GM18870 (cell line): ENCODE results near the gene CACNA2D2.

Source experiments
- ATAC-seq: cut with Tn5 transposase; IDR thresholded peaks from one replicate; pipeline ENCODE4 v1.9.1; 2021; ENCODE audit warnings: moderate library complexity; ENCODE audit not compliant: unreplicated experiment

The CACNA2D2 gene

DNA sequence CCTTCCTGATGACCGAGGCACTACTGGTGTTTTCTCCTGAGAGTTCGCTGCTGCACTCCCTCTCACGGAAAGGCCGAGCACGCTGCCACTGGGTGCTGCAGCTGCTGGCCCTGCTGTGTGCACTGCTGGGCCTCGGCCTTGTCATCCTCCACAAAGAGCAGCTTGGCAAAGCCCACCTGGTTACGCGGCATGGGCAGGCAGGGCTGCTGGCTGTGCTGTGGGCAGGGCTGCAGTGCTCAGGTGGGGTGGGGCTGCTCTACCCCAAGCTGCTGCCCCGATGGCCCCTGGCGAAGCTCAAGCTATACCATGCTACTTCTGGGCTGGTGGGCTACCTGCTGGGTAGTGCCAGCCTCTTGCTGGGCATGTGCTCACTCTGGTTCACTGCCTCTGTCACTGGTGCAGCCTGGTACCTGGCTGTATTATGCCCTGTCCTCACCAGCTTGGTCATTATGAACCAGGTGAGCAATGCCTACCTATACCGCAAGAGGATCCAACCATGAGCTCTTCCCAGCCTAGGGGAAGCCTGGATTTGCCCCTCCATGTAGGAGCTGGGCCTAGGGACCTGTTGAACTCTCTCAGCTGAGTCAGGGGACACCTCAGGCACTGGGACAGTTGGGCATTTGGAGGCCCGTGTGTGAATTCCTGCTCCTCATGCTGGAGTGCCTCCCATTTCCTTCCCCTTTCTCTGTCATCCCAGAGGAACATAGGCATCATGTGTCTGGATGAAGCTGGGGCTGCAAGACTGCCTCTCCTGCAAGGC, 150.0 kb downstream of the CACNA2D2 start:
- ATAC-seq = no peak

- no peak for ATAC-seq
Measured at GRCh38 chr3:50352781-50353180, 150.7 kb downstream of the CACNA2D2 start.

DNA sequence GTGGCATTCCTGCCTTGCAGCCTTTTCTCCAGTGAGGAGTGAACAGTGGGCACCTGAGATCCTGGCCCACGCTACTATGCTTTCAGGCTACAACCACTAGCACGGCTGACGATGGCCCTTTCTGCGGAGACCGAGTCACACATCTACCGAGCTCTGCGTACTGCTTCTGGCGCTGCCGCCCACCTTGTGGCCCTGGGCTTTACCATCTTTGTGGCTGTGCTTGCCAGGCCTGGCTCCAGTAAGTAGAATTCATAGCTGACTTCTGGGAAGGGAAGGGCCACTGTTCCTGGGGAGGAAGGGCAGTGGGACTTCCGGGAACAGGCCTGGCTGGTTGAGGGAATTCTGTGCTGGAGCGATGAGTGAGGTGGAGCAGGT, 152.1 kb downstream of the CACNA2D2 start:
- no peak for ATAC-seq

- peak; percentile 75 for ATAC-seq
Measured at GRCh38 chr3:50350527-50351322, 152.7 kb downstream of the CACNA2D2 start, which contains the start of the genes CYB561D2 and NPRL2. Gene CYB561D2, plus strand, starts transcription at chr3:50350862. Its CDS starts 572 bp downstream, at chr3:50351434. Gene NPRL2, minus strand, starts transcription at chr3:50350775. Its CDS starts 123 bp downstream, at chr3:50350652.

DNA sequence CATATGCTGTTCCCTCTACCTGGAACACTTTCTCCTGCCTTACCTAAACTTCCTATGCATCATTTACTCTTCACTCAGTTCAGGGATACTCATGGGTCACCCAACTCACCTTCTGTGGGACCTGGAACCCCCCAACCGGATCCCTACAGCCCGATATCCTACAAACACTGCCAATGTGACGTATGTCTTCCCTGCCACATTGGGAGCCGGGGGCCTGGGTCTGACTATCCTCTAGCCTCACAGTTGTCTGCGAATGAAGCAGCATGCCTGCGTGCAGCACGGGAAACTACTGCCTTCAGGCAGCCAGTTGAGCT, 153.3 kb downstream of the CACNA2D2 start:
- no peak for ATAC-seq

DNA sequence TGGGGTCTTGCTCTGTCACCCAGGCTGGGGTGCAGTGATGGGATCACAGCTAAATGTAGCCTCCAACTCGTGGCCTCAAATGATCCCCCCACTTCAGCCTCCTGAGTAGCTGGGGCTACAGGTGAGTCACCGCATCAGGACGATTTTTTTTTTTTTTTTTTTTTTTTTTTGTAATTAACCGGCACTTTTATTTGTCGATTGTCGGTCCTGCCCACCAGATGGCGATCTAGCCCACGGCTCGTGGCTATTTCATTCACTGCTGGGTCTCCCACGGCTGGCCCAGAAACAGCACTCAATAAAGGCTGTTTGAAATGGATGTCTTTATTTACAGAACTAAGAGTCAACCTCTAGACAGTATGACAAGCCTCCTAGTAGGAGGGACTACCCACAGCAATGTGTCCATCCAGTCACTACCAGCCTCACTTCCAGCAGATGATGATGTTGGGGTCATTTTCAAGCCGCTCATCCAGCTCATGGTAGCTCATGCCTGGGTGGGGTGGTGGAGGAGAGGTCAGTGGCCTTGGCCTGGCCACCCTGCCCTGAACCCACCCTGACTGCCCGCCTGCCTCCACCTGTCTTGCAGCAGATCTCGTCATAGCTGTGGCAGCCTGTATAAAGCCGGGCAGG, 156.1 kb downstream of the CACNA2D2 start:
- no peak for ATAC-seq

DNA sequence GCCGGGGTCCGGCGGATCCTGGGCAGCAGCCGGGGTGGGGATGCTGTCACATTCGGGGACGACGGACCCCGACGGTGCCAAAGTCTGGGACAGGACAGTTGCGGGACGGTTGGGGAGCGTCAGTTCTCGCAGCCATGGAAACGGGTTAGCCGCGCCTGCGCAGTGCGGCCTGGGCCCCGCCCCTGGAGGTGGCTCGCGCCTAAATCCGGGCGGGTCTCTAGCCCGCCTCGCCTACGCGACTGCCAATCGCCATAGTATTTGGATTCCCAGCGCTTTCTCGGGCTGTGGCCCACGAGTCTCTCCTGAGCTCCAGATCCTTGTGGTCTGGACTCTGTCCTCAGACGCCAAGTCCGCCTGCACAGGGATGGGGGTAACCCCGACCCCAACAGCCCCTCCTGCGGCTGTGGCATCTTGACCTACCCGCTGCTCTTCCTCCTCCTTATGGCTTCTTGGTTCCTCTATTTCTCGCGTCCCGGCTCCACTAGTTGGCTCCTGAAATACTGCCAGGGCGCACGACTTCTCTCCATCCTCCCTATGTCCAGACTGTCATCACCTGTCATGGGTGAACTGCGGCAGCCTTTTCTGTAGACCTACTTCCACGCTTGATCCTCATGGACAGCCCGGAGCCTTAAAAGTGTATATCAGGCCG, 157.7 kb downstream of the CACNA2D2 start, which contains the start of gene ZMYND10:
Gene ZMYND10 (minus strand): TSS at position 147 of the 649 bp plus-strand sequence. CDS start 153 bp downstream, outside the sequence.
- ATAC-seq = no peak

DNA sequence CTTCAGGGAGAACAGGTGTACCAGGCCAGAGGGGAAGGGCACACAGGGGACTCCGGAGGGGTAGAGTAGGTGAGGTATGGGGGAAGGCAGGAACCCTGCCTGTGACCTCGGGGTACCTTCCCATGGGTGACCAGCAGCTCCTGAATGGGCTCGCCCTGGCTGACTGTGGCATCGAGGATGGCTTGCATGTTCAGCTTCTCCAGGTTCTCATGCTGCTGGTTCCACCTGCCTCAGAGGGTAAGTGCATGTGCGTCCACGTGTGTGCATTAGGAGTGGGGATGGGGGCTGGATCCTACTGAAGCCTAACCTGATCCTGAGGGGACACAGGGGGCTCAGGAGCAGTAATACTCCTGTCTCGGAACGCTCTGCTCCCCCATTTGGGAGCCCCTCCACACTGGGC, 158.4 kb downstream of the CACNA2D2 start:
- ATAC-seq = no peak

- ATAC-seq = no peak
Measured at GRCh38 chr3:50342813-50343633, 160.4 kb downstream of the CACNA2D2 start.

DNA sequence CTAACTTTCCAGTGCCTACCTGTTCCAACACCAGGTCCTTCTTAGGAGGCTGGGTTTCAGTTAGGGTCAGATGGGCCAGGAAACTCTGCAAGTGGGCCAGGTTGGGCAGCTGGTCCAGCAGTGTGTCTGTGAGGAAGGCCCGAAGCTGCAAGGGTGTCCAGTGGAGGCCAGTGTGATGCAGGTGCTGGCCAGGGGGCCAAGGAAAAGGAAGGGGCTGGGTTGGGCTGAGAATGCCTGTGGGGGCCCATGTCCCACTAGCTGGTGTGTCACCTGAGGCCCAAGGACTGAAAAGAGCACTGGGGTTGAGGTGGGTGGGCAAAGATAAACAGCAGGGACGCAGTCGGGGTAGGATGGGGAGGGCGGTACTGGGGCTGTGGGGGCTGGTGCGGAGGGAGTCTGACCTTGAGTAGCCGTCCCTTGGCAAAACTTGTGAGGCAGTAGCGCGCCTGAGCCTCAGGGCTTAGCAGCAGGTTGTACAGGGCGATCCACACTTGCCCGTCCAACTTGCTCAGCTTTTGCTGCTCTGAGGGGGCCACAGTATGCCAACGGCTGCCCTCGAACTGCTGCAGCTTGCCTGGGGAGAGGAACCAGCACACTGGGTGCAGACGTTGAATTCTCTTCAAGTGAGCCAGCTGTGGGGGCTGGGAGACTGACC, 161.3 kb downstream of the CACNA2D2 start:
- no peak for ATAC-seq

GRCh38 chr3:50341537-50341936, 161.9 kb downstream of the CACNA2D2 start:
- no peak for ATAC-seq

- no peak for ATAC-seq
Measured at GRCh38 chr3:50340448-50341329, 162.7 kb downstream of the CACNA2D2 start, which contains the start of gene RASSF1. Gene RASSF1, minus strand, starts transcription at chr3:50340836. Its CDS starts 31 bp downstream, at chr3:50340805.

DNA sequence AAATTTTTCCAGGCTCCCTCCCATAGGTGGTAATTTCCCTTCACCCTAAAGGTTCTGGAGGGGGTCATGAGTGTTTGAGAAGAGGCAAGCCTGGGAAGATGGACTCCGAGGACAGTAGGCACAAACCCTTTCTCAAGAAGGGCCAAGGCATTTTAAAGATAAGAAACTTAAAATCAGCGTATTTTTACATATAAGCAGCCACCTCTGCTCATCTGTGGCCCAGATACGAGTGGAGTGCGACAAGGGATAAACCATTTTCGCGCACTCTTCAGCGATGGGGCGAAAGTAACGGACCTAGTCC, 163.3 kb downstream of the CACNA2D2 start:
- no peak for ATAC-seq

GRCh38 chr3:50339485-50340146, 163.8 kb downstream of the CACNA2D2 start:
- ATAC-seq = no peak

DNA sequence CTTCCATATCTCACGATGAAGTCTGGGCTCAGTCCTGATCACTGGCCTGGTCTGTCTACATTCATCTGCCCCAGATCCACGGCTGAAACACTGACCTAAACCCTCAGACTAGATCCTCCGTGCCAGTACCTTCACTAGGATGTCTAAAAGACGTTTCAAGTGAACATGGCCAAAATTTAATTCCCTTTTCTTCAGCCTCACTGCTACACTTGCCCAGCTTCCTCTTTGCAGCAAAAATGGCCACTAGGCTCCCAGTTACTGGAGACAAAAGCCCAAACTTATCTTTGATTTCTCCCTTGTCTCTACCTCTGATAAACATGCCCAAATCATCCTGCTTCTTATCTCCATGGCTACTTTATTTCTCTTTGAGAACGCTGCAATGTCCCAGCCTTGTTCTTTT, 164.5 kb downstream of the CACNA2D2 start:
- ATAC-seq = no peak

- peak; percentile 80 for ATAC-seq
Measured at GRCh38 chr3:50337175-50337861, 166.1 kb downstream of the CACNA2D2 start.

- peak; percentile 23 for ATAC-seq
Measured at GRCh38 chr3:50336452-50337174, 166.8 kb downstream of the CACNA2D2 start.
